GM12878 (cell line): ENCODE results near the gene ARFGAP3. TPM values are rescaled to one million over a fixed set of nuclear protein-coding genes. Genes with fewer than 3 reads are reported as not detected.

Experiments used
- ATAC-seq: fragments of 200-7000 bp; cut with Tn5 transposase; 3 replicates; pipeline ENCODE4 v1.9.1; 2020; ENCODE audit warnings: mild to moderate bottlenecking, moderate library complexity
- BruUV-seq: library from RNA; stranded (reverse); fragments of 400-500 nt; replicated peaks from 2 replicates; lab custom pipeline; 2021; lab: Mats Ljungman, UMichigan
- CTCF ChIA-PET: fragments of 300-600 bp; sonication (Branson Sonifier 250); formaldehyde crosslinking; extraction: SDS; loops from one replicate; lab custom pipeline; 2021; ENCODE audit warnings: inconsistent platforms; lab: Yijun Ruan, JAX
- POLR2A ChIA-PET: fragments of 350-600 bp; formaldehyde crosslinking; extraction: SDS; loops from one replicate; lab custom pipeline; 2021; ENCODE audit warnings: inconsistent platforms; lab: Charles Lee
- RAD21 ChIA-PET: fragments of 300-600 bp; sonication (Branson Sonifier 250); formaldehyde crosslinking; loops from one replicate; lab custom pipeline; 2023; ENCODE audit warnings: antibody characterized with exemption; ENCODE audit not compliant: unreplicated experiment; lab: Charles Lee
- SMC1A ChIA-PET: fragments of 300-600 bp; sonication (Branson Sonifier 250); formaldehyde crosslinking; loops from one replicate; lab custom pipeline; 2023; ENCODE audit not compliant: unreplicated experiment, uncharacterized antibody; lab: Charles Lee
- DNase-seq: peaks from one replicate; pipeline ENCODE4 v3.0.0-alpha.2; 2011; ENCODE audit warnings: low read depth, low spot score
- FAIRE-seq: peaks from 3 replicates; lab custom pipeline; 2011; peaks lifted over from hg19 to GRCh38; lab: Jason Lieb, UNC
- H2AFZ ChIP-seq: 2 replicates; pipeline ENCODE4 v1.6.0; 2011; ENCODE audit warnings: low read depth, low read length, control low read depth; ENCODE audit not compliant: control insufficient read depth
- H3K27ac ChIP-seq: 2 replicates; pipeline ENCODE4 v1.5.1; 2011; ENCODE audit warnings: control low read depth; ENCODE audit not compliant: control insufficient read depth, insufficient read depth
- H3K27me3 ChIP-seq, 2 experiments: replicated peaks in 1 of 2; 2 replicates each; pipeline versions ENCODE4 v1.6.0 to v1.6.1; 2011; ENCODE audit warnings: low read length in 1 of 2; ENCODE audit not compliant: control insufficient read depth in 2 of 2, insufficient read depth in 2 of 2
- H3K36me3 ChIP-seq, 2 experiments: 2 replicates each; pipeline ENCODE4 v1.5.1; 2011; ENCODE audit warnings: low read length in 1 of 2; ENCODE audit not compliant: control insufficient read depth in 2 of 2, insufficient read depth in 2 of 2
- H3K4me1 ChIP-seq: 2 replicates; pipeline ENCODE4 v1.6.1; 2011; ENCODE audit warnings: mild to moderate bottlenecking, low read length, moderate library complexity, mixed read lengths; ENCODE audit not compliant: control insufficient read depth, insufficient read depth
- H3K4me2 ChIP-seq: 2 replicates; pipeline ENCODE4 v1.6.0; 2011; ENCODE audit warnings: control low read depth; ENCODE audit not compliant: control insufficient read depth, insufficient read depth
- H3K4me3 ChIP-seq: fragments of 200-600 bp; sonication (generic); 2 replicates; pipeline ENCODE4 v1.5.1; 2016
- H3K79me2 ChIP-seq: 2 replicates; pipeline ENCODE4 v1.6.0; 2011; ENCODE audit warnings: low read length; ENCODE audit not compliant: control insufficient read depth, insufficient read depth
- H3K9ac ChIP-seq: 2 replicates; pipeline ENCODE4 v1.8.0; 2011; ENCODE audit warnings: low read length, control low read depth, mixed read lengths; ENCODE audit not compliant: control insufficient read depth, insufficient read depth
- H3K9me3 ChIP-seq: replicated peaks from 3 replicates; pipeline ENCODE4 v1.5.1; 2011; ENCODE audit warnings: mild to moderate bottlenecking, low read length; ENCODE audit not compliant: control insufficient read depth, insufficient read depth
- H4K20me1 ChIP-seq: 2 replicates; pipeline ENCODE4 v1.6.0; 2011; ENCODE audit not compliant: control insufficient read depth, insufficient read depth
- ASH2L ChIP-seq: fragments of 300-600, 200-600 bp; sonication (generic); IDR thresholded peaks from 2 replicates; pipeline ENCODE4 v1.6.1; 2017; ENCODE audit warnings: low read depth, mild to moderate bottlenecking, borderline replicate concordance
- BHLHE40 ChIP-seq, 2 experiments: fragments of 450-650 bp in 1 of 2; IDR thresholded peaks; 2 replicates each; pipeline ENCODE4 v1.6.1; 2011 to 2017; ENCODE audit warnings: low read depth in 2 of 2, borderline replicate concordance in 1 of 2, improper control_type of control experiment in 1 of 2, low read length in 1 of 2, mild to moderate bottlenecking in 1 of 2
- CBX5 ChIP-seq: sonication (generic); IDR thresholded peaks from 2 replicates; pipeline ENCODE4 v1.6.1; 2016; ENCODE audit warnings: low read depth, moderate library complexity, mild to moderate bottlenecking, inconsistent platforms
- CHD1 ChIP-seq: IDR thresholded peaks from 2 replicates; pipeline ENCODE4 v1.6.1; 2012; ENCODE audit warnings: low read depth, low read length, improper control_type of control experiment
- EED ChIP-seq: sonication (generic); IDR thresholded peaks from 2 replicates; pipeline ENCODE4 v1.6.1; 2016; ENCODE audit warnings: antibody characterized with exemption, low read depth
- FOS ChIP-seq: IDR thresholded peaks from 3 replicates; pipeline ENCODE4 v1.6.1; 2011; ENCODE audit warnings: borderline replicate concordance; ENCODE audit not compliant: insufficient read length; ENCODE audit errors: extremely low read depth
- NRF1 ChIP-seq: conservative IDR thresholded peaks from 2 replicates; pipeline ENCODE4 v1.6.1; 2011; ENCODE audit warnings: mild to moderate bottlenecking, low read depth, low read length, improper control_type of control experiment
- PAX5 ChIP-seq: IDR thresholded peaks from 2 replicates; pipeline ENCODE4 v1.6.1; 2011; ENCODE audit warnings: low read depth, low read length, borderline replicate concordance
- POLR2AphosphoS2 ChIP-seq: IDR thresholded peaks from 2 replicates; pipeline ENCODE4 v1.6.1; 2011; ENCODE audit warnings: low read depth, mild to moderate bottlenecking, low read length, improper control_type of control experiment, moderate library complexity
- POLR2AphosphoS5 ChIP-seq: IDR thresholded peaks from 2 replicates; pipeline ENCODE4 v1.6.1; 2011; ENCODE audit warnings: mild to moderate bottlenecking, low read length, inconsistent platforms
- SMARCA5 ChIP-seq: fragments of 450-650 bp; IDR thresholded peaks from 2 replicates; pipeline ENCODE4 v1.6.1; 2017; ENCODE audit warnings: mild to moderate bottlenecking
- USF1 ChIP-seq: IDR thresholded peaks from 2 replicates; pipeline ENCODE4 v1.6.1; 2011; ENCODE audit warnings: borderline replicate concordance, low read depth, mild to moderate bottlenecking, moderate library complexity, mixed read lengths, low read length; ENCODE audit not compliant: insufficient read depth; ENCODE audit errors: extremely low read length
- ZBTB11 ChIP-seq: fragments of 450-650 bp; formaldehyde crosslinking; IDR thresholded peaks from 2 replicates; pipeline ENCODE4 v1.5.0; 2022; ENCODE audit warnings: mild to moderate bottlenecking, missing genetic modification characterization
- ZBTB4 ChIP-seq: fragments of 450-650 bp; formaldehyde crosslinking; IDR thresholded peaks from 2 replicates; pipeline ENCODE4 v1.4.0; 2022; ENCODE audit warnings: mild to moderate bottlenecking, moderate library complexity
- ZNF217 ChIP-seq: fragments of 450-650 bp; IDR thresholded peaks from 2 replicates; pipeline ENCODE4 v1.6.1; 2017; ENCODE audit warnings: antibody characterized with exemption, mild to moderate bottlenecking
- ZNF274 ChIP-seq: IDR thresholded peaks from one replicate; pipeline ENCODE4 v1.8.0; 2011; ENCODE audit not compliant: insufficient read length, insufficient read depth
- ZNF384 ChIP-seq: IDR thresholded peaks from 2 replicates; pipeline ENCODE4 v1.6.1; 2012; ENCODE audit warnings: low read depth, mild to moderate bottlenecking, low read length, improper control_type of control experiment, borderline replicate concordance
- WGBS: methylation state at CpG from one replicate; pipeline ENCODE4 v1.1.6; 2016; ENCODE audit warnings: low lambda C conversion rate; ENCODE audit not compliant: insufficient replicate concordance, insufficient coverage; ENCODE audit errors: missing lambda C conversion rate; 5-methylcytosine and 5-hydroxymethylcytosine counted together
- in situ Hi-C: fragments of 300-500 bp; cut with MboI; formaldehyde crosslinking; loops from 9 replicates; pipeline ENCODE4 v1.14.3; 2018; ENCODE audit warnings: mixed read lengths
- intact Hi-C: fragments of 100-400 bp; cut with micrococcal nuclease; formaldehyde crosslinking; loops from one replicate; pipeline ENCODE4 v1.14.2; 2022; ENCODE audit not compliant: unreplicated experiment
- polyA plus RNA-seq, 11 experiments: library from polyadenylated mRNA; depleted of rRNA in 4 of 11; unstranded in 6 of 11; stranded (reverse) in 5 of 11; fragments of >200 nt; fragmentation: Nextera tagmentation in 4 of 11; fragmentation: Illumina TruSeq in 1 of 11; extraction: Ambion mirVana in 4 of 11; extraction: Trizol in 1 of 11; gene quantifications; 1 replicate in 1 of 11; 2 replicates in 10 of 11; pipeline versions ENCODE4 v1.2.1 to v1.2.3, GENCODE V29; 2011 to 2016; ENCODE audit warnings: inconsistent platforms in 2 of 11, missing spikeins in 2 of 11, low read depth in 1 of 11
- total RNA-seq, 4 experiments: library from RNA; depleted of rRNA in 3 of 4; stranded (reverse); fragments of >200 nt in 3 of 4; fragmentation: Illumina TruSeq in 1 of 4; extraction: Trizol in 1 of 4; gene quantifications; 2 replicates each; pipeline versions ENCODE4 v1.2.1 to v1.2.3, GENCODE V29; 2013 to 2021

Gene ARFGAP3
- total and polyA plus RNA-seq, 10 of the 15 experiments (the other 5 are each of a cell fraction or from before 2014, with no cell fraction given): 29.7 to 50.8 (median 39.5) TPM

GRCh38 chr22:42874010-42874409 lies 16.9 kb upstream of the ARFGAP3 start:
- H3K4me3 ChIP-seq: no peak overlapping the region
- no peak overlapping the region for H3K9ac ChIP-seq
- in situ Hi-C loops (no loop called here), intact Hi-C loops (no loop called here)
- no peaks in the 10 kb centered on the region for H3K9me3 ChIP-seq
- no peak overlapping the region for H3K27ac ChIP-seq
- no peaks in the 10 kb centered on the region for H3K4me1 ChIP-seq
- POLR2A ChIA-PET: interaction anchor here (0.6 kb wide), 1 partner anchor 57 kb away, joined by 3 read pairs; no protein-coding TSS in a partner anchor
- ATAC-seq: no peak
- no peak overlapping the region for H3K4me2 ChIP-seq
- no peaks in the 10 kb centered on the region for H4K20me1 ChIP-seq
- CTCF ChIA-PET: interaction anchor here (1.0 kb wide), 1 partner anchor 160 kb away, joined by 4 read pairs; no protein-coding TSS in a partner anchor
- H3K36me3 ChIP-seq: peaks cover 18 to 47% of the 10 kb centered on the region in 2 experiments; a peak in 3 of 4 replicates
- BruUV-seq: no TSS peak
- 98% methylated on average over 7 of the region's 7 CpGs for WGBS
- H3K79me2 ChIP-seq: no peaks in the 10 kb centered on the region
- H2AFZ ChIP-seq: no peak overlapping the region
- no peak for FAIRE-seq
- no peak for DNase-seq
- SMC1A ChIA-PET: interaction anchor here (1.9 kb wide), 1 partner anchor 13 kb away, joined by 5 read pairs; no protein-coding TSS in a partner anchor
- H3K27me3 ChIP-seq: no peaks in the 10 kb centered on the region
- RAD21 ChIA-PET: no interaction called here
- TF ChIP-seq BHLHE40 (IDR thresholded peaks at IDR 0.05; ENCODE audit: borderline replicate concordance in 1 of 2, low read depth in 2 of 2, low read length in 1 of 2) (no peak), ZNF384 (no peak), ASH2L (no peak), USF1 (no peak), POLR2AphosphoS5 (no peak), PAX5 (no peak), CBX5 (no peak), ZBTB11 (CRISPR knock-in tag) (no peak), SMARCA5 (no peak), ZNF274 (no peak), ZNF217 (no peak), NRF1 (no peak), POLR2AphosphoS2 (no peak), FOS (no peak), ZBTB4 (CRISPR knock-in tag) (no peak), CHD1 (no peak), EED (no peak)
